ENCODE measurements around the gene PTPN5. TPM values are rescaled to one million over a fixed set of nuclear protein-coding genes. Genes with fewer than 3 reads are reported as not detected.

PTPN5 gene
- total RNA-seq, 4 donors from 2014 or later: 0.38 to 0.65 (median 0.44) TPM; not detected in 1

GRCh38 chr11:18772211-18772610 lies 19.4 kb downstream of the PTPN5 start:
- TF ChIP-seq CTCF (IDR thresholded peaks at IDR 0.05; ENCODE audit: low read depth): no peak

- TF ChIP-seq CTCF (IDR thresholded peaks at IDR 0.05; ENCODE audit: low read depth): no peak
These were observed 20.1 kb downstream of the PTPN5 start for GRCh38 chr11:18771266-18772035.

GRCh38 chr11:18770479-18771125 lies 21.0 kb downstream of the PTPN5 start:
- TF ChIP-seq CTCF (IDR thresholded peaks at IDR 0.05; ENCODE audit: low read depth): no peak

- no peak for TF ChIP-seq CTCF (IDR thresholded peaks at IDR 0.05; ENCODE audit: low read depth)
These were observed 21.7 kb downstream of the PTPN5 start for GRCh38 chr11:18769802-18770456.

- TF ChIP-seq CTCF (IDR thresholded peaks at IDR 0.05; ENCODE audit: low read depth): no peak
These were observed 22.6 kb downstream of the PTPN5 start for GRCh38 chr11:18768978-18769377.

GRCh38 chr11:18768472-18768901 lies 23.1 kb downstream of the PTPN5 start:
- no peak for TF ChIP-seq CTCF (IDR thresholded peaks at IDR 0.05; ENCODE audit: low read depth)

- TF ChIP-seq CTCF (IDR thresholded peaks at IDR 0.05; ENCODE audit: low read depth): no peak
These were observed 25.6 kb downstream of the PTPN5 start for GRCh38 chr11:18766015-18766414.
